GM15510 (cell line): ENCODE measurements around the gene ARHGEF10L.

Experiments used
- POLR2A ChIP-seq: IDR thresholded peaks from 3 replicates; pipeline ENCODE4 v1.6.1; 2011; ENCODE audit warnings: borderline replicate concordance; ENCODE audit not compliant: insufficient read length; ENCODE audit errors: extremely low read depth

Gene ARHGEF10L

GRCh38 chr1:17725084-17725719, 185.7 kb downstream of the ARHGEF10L start:
- no peak for TF ChIP-seq POLR2A

- TF ChIP-seq POLR2A = no peak
Measured at GRCh38 chr1:17725811-17726582, 186.5 kb downstream of the ARHGEF10L start.

- no peak for TF ChIP-seq POLR2A
Measured at GRCh38 chr1:17728123-17728712, 188.7 kb downstream of the ARHGEF10L start.

GRCh38 chr1:17729248-17729647, 189.8 kb downstream of the ARHGEF10L start:
- TF ChIP-seq POLR2A = no peak

- TF ChIP-seq POLR2A = no peak
Measured at GRCh38 chr1:17729909-17730308, 190.4 kb downstream of the ARHGEF10L start.

GRCh38 chr1:17731460-17731859, 192.0 kb downstream of the ARHGEF10L start:
- no peak for TF ChIP-seq POLR2A

- TF ChIP-seq POLR2A = no peak
Measured at GRCh38 chr1:17732475-17732874, 193.0 kb downstream of the ARHGEF10L start.

GRCh38 chr1:17733661-17734060, 194.2 kb downstream of the ARHGEF10L start:
- no peak for TF ChIP-seq POLR2A

- no peak for TF ChIP-seq POLR2A
Measured at GRCh38 chr1:17734609-17735008, 195.1 kb downstream of the ARHGEF10L start.

- TF ChIP-seq POLR2A = no peak
Measured at GRCh38 chr1:17735348-17735747, 195.8 kb downstream of the ARHGEF10L start.

GRCh38 chr1:17735793-17736192, 196.3 kb downstream of the ARHGEF10L start:
- TF ChIP-seq POLR2A = no peak

GRCh38 chr1:17736625-17737024, 197.1 kb downstream of the ARHGEF10L start:
- no peak for TF ChIP-seq POLR2A

GRCh38 chr1:17739050-17739449, 199.6 kb downstream of the ARHGEF10L start:
- no peak for TF ChIP-seq POLR2A

- TF ChIP-seq POLR2A = no peak
Measured at GRCh38 chr1:17741052-17741451, 201.6 kb downstream of the ARHGEF10L start.

GRCh38 chr1:17742583-17742982, 203.1 kb downstream of the ARHGEF10L start:
- no peak for TF ChIP-seq POLR2A
